Gastrocnemius medialis (tissue), 4 donors: ENCODE data around the gene VIT. TPM values are rescaled to one million over a fixed set of nuclear protein-coding genes. Genes with fewer than 3 reads are reported as not detected.

Experiments
- ATAC-seq, 2 donors: fragments of 150-250 bp; one replicate each; pipeline ENCODE4 v1.9.1; 2016
- DNase-seq, 2 donors: peaks; one replicate each; pipeline ENCODE4 v3.0.0-alpha.2; 2019
- H3K27ac ChIP-seq, 4 donors: fragments of 200-600 bp; sonication (generic); 1 replicate in 1 of 4; 2 replicates in 3 of 4; pipeline ENCODE4 v1.5.1; 2016 to 2018; ENCODE audit warnings: mild to moderate bottlenecking in 2 of 4, moderate library complexity in 1 of 4
- H3K27me3 ChIP-seq, 3 donors: fragments of 200-600 bp; sonication (generic) in 2 of 3; 1 replicate in 1 of 3; 2 replicates in 2 of 3; pipeline versions ENCODE4 v1.5.1 to v1.6.0; 2016 to 2019; ENCODE audit warnings: mild to moderate bottlenecking in 1 of 3, moderate library complexity in 1 of 3
- H3K36me3 ChIP-seq, 2 donors: fragments of 200-600 bp; sonication (generic) in 1 of 2; one replicate each; pipeline ENCODE4 v1.5.1; 2017 to 2018
- H3K4me1 ChIP-seq, 2 donors: fragments of 200-600 bp; sonication (generic) in 1 of 2; one replicate each; pipeline ENCODE4 v1.5.1; 2016 to 2017; ENCODE audit warnings: mild to moderate bottlenecking in 2 of 2
- H3K4me3 ChIP-seq, 4 donors: fragments of 200-600 bp; sonication (generic) in 3 of 4; 1 replicate in 1 of 4; 2 replicates in 3 of 4; pipeline ENCODE4 v1.5.1; 2016 to 2019; ENCODE audit warnings: mild to moderate bottlenecking in 2 of 4
- H3K9me3 ChIP-seq, 3 donors: fragments of 200-600 bp; sonication (generic) in 2 of 3; 1 replicate in 1 of 3; 2 replicates in 2 of 3; pipeline ENCODE4 v1.5.1; 2016 to 2019
- POLR2A ChIP-seq, 2 donors: fragments of 450-650 bp; IDR thresholded peaks; one replicate each; pipeline ENCODE4 v1.6.1; 2017; ENCODE audit warnings: antibody characterized with exemption in 2 of 2, mild to moderate bottlenecking in 2 of 2, moderate library complexity in 2 of 2
- in situ Hi-C, 4 donors: fragments of 200-750 bp; cut with MboI; loops; one replicate each; pipeline versions ENCODE4 v1.15.0 to v1.8.0; 2017; ENCODE audit warnings: low sequenced_read_pairs in 4 of 4
- intact Hi-C: fragments of 100-400 bp; cut with DNase I; formaldehyde crosslinking; loops from one replicate; pipeline ENCODE4 v1.15.1; 2023; ENCODE audit warnings: low total_unique reads
- total RNA-seq, 4 donors: library from RNA; depleted of rRNA; stranded (reverse); fragments of >200 nt; gene quantifications; one replicate each; pipeline versions ENCODE4 v1.1.0 to v1.2.3, GENCODE V29; 2016
- TF ChIP-seq, protein P1 (sequence below), 5 experiments: fragments of 450-650 bp in 3 of 5; fragments of 200-600 bp in 2 of 5; sonication (generic) in 2 of 5; IDR thresholded peaks in 4 of 5; conservative IDR thresholded peaks in 1 of 5; 1 replicate in 4 of 5; 2 replicates in 1 of 5; pipeline ENCODE4 v1.5.1; 2016 to 2019; ENCODE audit warnings: antibody characterized with exemption in 5 of 5, mild to moderate bottlenecking in 3 of 5, moderate library complexity in 3 of 5

VIT gene
- total RNA-seq, 4 donors from 2014 or later = 14.4 to 27.3 (median 17.6) TPM

DNA sequence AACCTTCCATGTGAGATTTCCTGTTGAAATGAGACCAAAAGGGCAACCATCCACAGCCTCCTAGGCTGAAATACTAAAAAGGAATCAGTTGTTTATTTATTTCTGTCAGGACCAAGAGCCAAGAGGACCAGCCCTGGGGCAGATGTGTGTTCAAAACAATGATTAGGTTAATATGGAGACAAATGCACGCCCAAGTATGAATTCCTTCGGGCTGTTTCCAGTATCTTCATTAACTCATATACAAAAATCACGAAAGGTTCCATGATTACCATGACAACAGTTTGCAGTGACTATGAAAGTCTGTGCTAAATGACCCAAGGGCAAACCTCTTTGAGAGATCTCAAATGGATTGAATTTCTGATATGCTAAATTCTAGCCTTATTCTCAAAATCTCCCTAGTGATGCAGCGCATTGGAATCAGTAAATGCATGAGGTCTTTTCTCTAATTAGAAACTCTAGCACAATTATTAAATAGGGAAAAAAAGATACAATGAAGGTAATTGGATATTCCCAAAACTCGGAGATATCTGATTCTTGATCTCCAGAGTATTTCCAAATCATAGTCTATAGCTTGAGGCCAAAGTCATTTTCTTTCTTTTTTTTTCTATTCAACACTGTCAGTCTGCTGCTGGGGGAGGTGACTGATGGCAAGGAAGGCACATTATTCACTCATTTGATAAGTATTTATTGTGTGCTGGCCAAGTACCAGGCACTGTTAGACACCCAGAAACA, 35.6 kb downstream of the VIT start:
- in situ Hi-C loops (no loop called here), intact Hi-C loops (no loop called here)
- DNase-seq (no peak), ATAC-seq (no peak)
- Histone ChIP-seq H3K4me3 (no peak overlapping the region), H3K27me3 (no peaks in the 10 kb centered on the region), H3K36me3 (no peaks in the 10 kb centered on the region), H3K4me1 (no peaks in the 10 kb centered on the region), H3K27ac (no peak overlapping the region), H3K9me3 (no peaks in the 10 kb centered on the region)
- TF ChIP-seq, protein P1, sequence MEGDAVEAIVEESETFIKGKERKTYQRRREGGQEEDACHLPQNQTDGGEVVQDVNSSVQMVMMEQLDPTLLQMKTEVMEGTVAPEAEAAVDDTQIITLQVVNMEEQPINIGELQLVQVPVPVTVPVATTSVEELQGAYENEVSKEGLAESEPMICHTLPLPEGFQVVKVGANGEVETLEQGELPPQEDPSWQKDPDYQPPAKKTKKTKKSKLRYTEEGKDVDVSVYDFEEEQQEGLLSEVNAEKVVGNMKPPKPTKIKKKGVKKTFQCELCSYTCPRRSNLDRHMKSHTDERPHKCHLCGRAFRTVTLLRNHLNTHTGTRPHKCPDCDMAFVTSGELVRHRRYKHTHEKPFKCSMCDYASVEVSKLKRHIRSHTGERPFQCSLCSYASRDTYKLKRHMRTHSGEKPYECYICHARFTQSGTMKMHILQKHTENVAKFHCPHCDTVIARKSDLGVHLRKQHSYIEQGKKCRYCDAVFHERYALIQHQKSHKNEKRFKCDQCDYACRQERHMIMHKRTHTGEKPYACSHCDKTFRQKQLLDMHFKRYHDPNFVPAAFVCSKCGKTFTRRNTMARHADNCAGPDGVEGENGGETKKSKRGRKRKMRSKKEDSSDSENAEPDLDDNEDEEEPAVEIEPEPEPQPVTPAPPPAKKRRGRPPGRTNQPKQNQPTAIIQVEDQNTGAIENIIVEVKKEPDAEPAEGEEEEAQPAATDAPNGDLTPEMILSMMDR (IDR thresholded peaks at IDR 0.05 in 4 of 5, conservative IDR thresholded peaks at IDR 0.05 in 1 of 5) = no peak
- TF ChIP-seq POLR2A (IDR thresholded peaks at IDR 0.05) = no peak

DNA sequence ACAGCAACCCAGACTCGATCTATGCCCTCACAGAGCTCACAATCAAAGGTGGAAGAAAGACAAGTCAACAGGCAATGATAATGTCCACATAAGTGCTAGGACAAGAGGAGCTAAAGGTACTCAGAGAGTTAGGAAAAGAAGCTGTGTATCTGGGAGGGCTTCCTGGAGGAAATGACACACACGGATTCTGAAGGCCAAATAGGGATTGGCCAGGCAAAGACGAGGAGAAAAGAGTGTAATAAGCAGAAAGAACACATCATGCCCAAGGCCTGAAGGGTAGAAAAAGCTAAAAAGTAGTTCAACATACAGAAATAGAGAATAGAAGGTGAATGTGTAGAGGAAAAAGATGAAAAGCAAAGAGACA, 36.1 kb downstream of the VIT start:
- in situ Hi-C loops = no loop called here
- DNase-seq = no peak
- TF ChIP-seq POLR2A (IDR thresholded peaks at IDR 0.05) = no peak
- TF ChIP-seq, protein P1 (IDR thresholded peaks at IDR 0.05 in 4 of 5, conservative IDR thresholded peaks at IDR 0.05 in 1 of 5) = no peak
- no peak for ATAC-seq
- Histone ChIP-seq H3K27ac (no peak overlapping the region), H3K4me3 (no peak overlapping the region), H3K9me3 (no peaks in the 10 kb centered on the region), H3K36me3 (no peaks in the 10 kb centered on the region), H3K27me3 (no peaks in the 10 kb centered on the region), H3K4me1 (no peaks in the 10 kb centered on the region)
- intact Hi-C loops = no loop called here

DNA sequence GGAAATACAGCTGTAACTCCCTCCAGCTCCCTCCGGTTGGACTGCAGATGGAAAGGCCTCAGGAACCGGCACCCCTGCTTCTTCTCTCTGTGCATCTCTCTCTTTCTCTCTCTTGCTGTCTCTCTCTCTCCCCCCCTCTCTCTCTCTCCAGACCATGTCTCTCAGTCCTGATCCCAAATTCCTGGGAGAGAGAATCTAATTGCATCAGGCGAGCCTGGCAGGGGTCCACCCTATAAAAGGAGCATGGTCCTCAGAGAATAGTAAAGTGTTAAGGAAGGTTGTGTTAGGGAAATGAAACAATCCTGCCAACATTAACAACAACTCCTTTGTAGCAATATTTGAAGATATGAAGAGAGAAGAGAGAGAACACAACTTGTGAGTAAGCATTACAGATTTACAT, 36.7 kb downstream of the VIT start:
- Histone ChIP-seq H3K4me1 (no peaks in the 10 kb centered on the region), H3K27me3 (no peaks in the 10 kb centered on the region), H3K27ac (no peak overlapping the region), H3K9me3 (no peaks in the 10 kb centered on the region), H3K36me3 (no peaks in the 10 kb centered on the region), H3K4me3 (no peak overlapping the region)
- in situ Hi-C loops = no loop called here
- DNase-seq (no peak), ATAC-seq (no peak)
- intact Hi-C loops = no loop called here
- TF ChIP-seq, protein P1 (IDR thresholded peaks at IDR 0.05 in 4 of 5, conservative IDR thresholded peaks at IDR 0.05 in 1 of 5) = no peak
- TF ChIP-seq POLR2A (IDR thresholded peaks at IDR 0.05) = no peak

DNA sequence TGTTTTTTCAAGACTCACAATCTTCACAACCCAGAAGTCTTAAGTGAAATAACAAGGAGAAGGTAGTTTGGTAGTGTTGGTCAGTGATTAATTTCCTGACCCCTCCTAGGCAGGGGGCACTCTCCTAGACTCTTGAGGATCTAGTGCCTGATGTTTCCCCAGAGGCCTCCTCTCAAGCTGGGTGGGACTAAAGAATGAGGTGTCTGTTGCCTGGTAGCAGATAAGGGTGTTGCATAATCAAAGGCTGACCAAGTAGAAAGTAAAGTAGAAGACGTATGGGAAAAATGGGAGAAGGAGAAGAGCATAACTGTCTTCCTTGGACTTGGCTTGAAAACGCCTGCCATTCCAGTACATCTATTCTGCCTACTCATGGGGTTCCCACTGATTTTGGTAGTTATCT, 37.8 kb downstream of the VIT start:
- no peaks in the 10 kb centered on the region for H3K9me3 ChIP-seq
- DNase-seq = no peak
- no peak for TF ChIP-seq POLR2A (IDR thresholded peaks at IDR 0.05)
- TF ChIP-seq, protein P1 (IDR thresholded peaks at IDR 0.05 in 4 of 5, conservative IDR thresholded peaks at IDR 0.05 in 1 of 5) = no peak
- in situ Hi-C loops (no loop called here), intact Hi-C loops (no loop called here)
- H3K27me3 ChIP-seq = no peaks in the 10 kb centered on the region
- H3K27ac ChIP-seq = no peak overlapping the region
- ATAC-seq = no peak
- no peaks in the 10 kb centered on the region for H3K4me1 ChIP-seq
- H3K4me3 ChIP-seq = no peak overlapping the region
- no peaks in the 10 kb centered on the region for H3K36me3 ChIP-seq
